T-helper 9 cell (primary cell): ENCODE results near the gene FAM83C.

Source experiments
- DNase-seq: peaks from one replicate; pipeline ENCODE4 v3.0.0-alpha.2; 2020

FAM83C gene

DNA sequence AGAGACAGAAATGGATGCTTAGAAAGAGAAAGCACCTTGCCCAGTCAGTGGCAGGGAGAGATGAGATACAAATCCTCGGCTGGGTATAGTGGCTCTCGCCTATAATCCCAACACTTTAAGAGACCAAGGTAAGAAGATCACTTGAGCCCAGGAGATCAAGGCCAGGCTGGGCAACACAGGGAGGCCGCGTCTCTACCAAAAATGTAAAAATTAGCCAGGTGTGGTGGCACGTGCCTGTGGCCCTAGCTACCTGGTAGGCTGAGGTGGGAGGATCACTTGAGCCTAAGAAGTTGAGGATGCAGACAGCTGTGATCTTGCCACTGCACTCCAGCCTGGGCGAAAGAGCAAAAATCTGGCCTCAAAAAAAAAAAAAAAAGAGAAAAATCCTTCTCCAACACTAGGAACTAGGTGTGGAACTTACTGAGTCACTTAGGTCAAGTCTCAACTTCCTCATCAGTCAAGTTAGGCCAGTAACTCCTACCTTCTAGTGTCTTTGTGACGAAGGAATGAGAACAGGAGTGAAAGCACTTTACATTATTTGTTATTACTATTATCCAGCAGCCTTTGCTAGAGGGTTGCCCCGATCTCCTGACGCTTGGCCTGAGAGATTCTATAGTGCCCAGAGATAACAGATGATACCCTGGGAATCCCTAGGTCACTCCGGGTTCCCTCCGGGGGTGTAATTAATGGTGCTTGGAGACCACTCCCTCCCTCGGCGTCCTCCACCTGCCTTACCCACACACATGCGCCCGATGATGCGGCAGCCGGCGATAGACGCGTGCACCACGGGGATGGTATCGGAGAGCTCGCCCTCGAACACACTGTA, 8.6 kb downstream of the FAM83C start:
- DNase-seq, result no peak

GRCh38 chr20:35281506-35282101, 10.6 kb downstream of the FAM83C start:
- no peak for DNase-seq

DNA sequence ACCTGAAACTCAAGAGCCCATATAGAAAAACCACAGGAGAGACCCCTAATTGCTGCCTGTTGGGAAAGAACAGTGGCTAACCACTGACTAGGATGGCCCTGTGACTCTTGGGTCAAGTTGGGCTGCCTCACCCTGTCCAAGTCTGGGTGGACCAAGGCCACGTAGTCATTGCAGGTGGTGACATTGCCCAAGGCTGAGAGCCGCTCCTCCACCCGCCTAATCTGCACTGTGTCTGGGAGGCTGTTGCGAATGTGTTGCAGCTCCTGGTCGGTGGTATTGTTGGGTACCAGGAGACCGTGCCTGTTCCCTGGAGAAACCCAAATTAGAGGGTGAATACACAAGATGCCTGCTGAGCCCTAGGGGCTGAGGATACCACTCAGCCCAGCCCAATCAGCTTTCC, 11.7 kb downstream of the FAM83C start:
- no peak for DNase-seq

- no peak for DNase-seq
Measured at GRCh38 chr20:35279533-35280174, 12.6 kb downstream of the FAM83C start.

GRCh38 chr20:35279040-35279439, 13.2 kb downstream of the FAM83C start:
- no peak for DNase-seq

GRCh38 chr20:35277531-35278395, 14.5 kb downstream of the FAM83C start, which contains the start of gene MMP24OS:
TSS of gene MMP24OS (minus strand) at chr20:35278122. CDS start at chr20:35277929, 193 bp downstream.
- peak; percentile 83 for DNase-seq

- DNase-seq, result no peak
Measured at GRCh38 chr20:35277127-35277526, 15.1 kb downstream of the FAM83C start.

DNA sequence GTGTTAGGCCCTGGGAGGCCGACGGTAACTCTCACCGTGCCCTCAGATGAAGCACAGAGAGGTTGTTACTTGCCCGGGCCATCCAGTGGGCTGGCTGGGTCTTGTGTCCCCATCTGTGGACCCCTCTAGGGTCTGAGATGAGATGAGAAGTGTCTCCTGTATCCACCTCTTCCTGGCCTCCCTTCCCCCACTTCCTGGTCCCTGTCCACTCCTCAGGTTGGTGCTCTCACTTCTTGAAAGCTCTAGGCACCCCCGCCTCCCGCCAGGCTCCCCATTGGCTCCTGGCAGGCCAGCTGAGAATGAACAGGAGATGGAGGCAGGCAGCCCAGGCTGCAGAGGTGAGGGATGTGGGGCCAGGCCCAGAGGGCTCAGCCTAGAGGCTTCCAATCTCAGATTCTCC, 15.8 kb downstream of the FAM83C start:
- DNase-seq, result no peak

DNA sequence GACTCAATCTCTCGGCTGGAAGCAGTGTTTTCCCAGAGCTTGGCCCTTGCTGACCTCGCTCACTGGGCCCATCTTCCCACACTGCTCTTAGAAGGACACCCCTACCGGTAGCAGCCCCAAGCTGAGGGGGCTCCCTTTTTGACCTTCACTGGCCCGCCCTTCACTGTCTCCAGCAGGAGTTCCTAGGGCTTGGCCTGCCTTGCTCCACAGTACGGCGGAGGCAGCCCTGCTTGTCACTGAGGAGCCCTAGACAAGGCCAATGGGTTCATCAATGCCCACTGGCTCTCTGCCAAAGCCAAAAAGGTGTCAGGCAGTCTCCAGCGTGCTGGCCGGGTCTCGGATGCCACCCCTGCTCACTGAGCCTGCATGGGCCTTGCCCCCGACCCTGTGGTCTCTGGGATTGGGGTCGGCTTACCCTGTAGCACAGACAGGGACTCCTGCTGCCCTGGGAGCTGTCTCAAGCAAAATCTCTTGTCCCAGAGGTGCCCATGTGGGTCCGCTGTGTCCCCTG, 16.4 kb downstream of the FAM83C start:
- DNase-seq, result no peak

DNA sequence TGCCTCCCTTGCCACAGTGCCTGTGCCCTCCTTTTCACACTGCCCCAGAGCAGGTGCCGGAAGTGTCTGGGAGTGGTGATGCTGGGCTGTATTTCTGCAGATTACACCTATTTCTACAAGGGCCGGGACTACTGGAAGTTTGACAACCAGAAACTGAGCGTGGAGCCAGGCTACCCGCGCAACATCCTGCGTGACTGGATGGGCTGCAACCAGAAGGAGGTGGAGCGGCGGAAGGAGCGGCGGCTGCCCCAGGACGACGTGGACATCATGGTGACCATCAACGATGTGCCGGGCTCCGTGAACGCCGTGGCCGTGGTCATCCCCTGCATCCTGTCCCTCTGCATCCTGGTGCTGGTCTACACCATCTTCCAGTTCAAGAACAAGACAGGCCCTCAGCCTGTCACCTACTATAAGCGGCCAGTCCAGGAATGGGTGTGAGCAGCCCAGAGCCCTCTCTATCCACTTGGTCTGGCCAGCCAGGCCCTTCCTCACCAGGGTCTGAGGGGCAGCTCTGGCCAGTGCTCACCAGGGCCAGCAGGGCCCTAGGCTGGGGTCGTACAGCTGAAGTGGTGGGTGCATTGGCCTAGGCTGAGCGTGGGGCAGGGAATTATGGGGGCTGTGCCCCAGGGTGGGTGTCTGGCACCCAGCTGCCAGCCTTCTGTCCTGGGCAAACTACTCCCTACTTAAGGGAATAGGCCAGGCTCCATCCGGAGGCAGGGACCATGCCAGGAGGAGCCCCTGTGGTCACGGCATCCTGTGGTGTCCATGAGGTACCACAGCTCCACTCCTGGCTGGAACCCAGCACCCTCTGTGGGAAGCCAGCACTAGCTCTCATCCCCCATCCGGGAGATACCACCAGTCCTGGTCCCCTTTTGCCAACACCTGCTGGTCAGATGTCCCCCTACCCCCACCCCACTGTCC, 17.8 kb downstream of the FAM83C start:
- no peak for DNase-seq

DNA sequence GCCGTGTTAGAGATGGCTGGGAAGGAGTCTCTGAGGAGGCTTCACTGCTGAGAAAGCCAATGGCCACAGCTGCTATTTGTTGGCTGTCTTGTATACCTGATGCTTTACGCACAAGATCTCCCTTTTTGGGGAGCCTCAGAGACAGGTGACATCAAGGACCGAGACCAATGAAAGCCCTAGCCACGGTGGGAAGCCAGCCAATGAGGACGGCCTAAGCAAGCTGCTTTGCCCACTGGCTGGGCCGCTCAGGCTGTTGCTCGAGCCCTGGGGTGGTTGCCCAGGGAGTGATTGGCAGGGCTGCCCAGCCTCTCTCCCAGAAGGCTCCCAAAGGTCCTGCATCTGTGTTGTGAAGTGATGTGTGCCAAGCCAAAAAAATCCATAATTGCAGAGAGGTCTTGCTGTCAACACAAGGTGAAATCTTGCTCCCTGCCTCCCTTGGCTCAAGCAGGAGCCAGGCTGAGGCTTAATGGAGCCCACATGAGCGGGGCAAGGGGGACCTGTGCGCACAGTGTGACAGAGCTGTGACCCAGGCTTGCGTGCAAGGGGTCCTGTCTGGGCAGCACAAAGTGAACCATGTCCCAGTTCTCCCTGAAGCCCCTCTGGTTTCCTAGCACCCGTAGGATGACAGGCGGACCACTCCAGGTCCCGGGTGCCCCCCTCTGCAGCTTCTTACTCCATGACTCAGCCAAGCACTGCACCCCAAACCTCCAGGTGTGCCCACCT, 18.6 kb downstream of the FAM83C start:
- DNase-seq, result no peak

GRCh38 chr20:35271904-35272303, 20.3 kb downstream of the FAM83C start:
- DNase-seq, result no peak

GRCh38 chr20:35271073-35271882, 20.9 kb downstream of the FAM83C start:
- no peak for DNase-seq

GRCh38 chr20:35270021-35270902, 22.0 kb downstream of the FAM83C start:
- DNase-seq, result no peak

DNA sequence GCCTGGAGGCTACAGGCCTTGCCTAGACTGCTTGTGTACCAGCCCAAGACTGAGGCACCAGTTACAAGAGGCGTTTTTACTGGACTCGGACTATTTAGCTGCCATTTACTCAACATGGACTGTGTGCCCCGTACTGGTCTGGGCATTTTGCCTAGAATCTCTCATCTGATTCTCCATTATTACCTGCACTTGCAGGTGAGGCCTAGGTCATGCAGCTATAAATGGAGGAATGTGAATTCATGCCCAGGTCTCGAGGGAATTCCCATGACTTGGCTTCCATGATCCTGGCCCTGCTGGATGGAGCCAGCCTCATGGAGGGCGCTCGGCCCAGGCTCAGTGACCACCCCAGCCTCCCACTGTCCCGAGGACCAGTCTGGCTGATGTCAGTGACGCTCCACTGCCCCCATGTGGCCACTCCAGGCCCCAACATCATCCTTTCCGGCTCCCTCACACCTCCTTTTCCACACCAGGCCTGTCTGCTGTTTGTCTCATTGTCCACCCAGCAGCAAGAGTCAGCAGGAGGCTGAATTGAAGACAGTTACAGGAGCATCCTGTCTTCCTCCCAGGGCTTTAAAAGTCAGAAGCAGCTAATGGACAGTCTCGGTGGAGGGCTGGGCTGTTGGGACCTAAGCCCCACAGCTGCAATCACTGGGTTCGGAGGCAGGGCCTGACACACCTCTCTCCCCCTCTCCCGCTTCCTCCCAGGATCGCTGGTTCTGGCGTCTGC, 23.0 kb downstream of the FAM83C start:
- DNase-seq, result peak; percentile 32

- DNase-seq, result no peak
Measured at GRCh38 chr20:35267092-35267491, 25.1 kb downstream of the FAM83C start.

DNA sequence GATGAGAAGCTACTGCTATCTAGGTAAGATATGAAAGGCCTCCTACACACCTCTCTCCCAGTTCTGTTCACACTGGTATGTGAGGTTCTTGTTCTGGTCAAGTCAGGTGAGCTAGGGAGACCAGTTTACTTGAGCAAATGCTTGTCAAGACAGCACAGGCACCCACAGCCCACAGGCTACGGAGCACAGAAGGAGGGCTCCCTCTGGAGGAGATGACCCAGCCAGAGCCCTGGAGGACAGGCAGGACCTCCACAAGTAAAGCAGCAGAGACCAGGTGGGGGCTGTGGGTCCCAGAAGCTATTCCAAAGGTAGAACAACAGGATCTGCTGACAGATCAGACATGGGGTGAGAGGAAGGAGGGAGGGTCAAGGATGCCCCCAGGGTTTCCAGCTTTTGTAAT, 27.5 kb downstream of the FAM83C start:
- DNase-seq, result no peak
